Hematopoietic multipotent progenitor cell treated with erythropoietin and hydrocortisone succinate and interleukin-3 and kit ligand, for 15 days (in vitro differentiated cells): ENCODE measurements around the gene CHMP6.

Experiments used
- DNase-seq: peaks from one replicate; pipeline ENCODE4 v3.0.0-alpha.2; 2015; ENCODE audit warnings: low spot score

Gene CHMP6

GRCh38 chr17:80970762-80971703, 20.6 kb upstream of the CHMP6 start:
- DNase-seq: no peak

GRCh38 chr17:80971704-80972304, 19.8 kb upstream of the CHMP6 start:
- DNase-seq: no peak

- DNase-seq: no peak
These were observed 14.9 kb upstream of the CHMP6 start for GRCh38 chr17:80976701-80977100.

GRCh38 chr17:80977172-80977571, 14.5 kb upstream of the CHMP6 start:
- no peak for DNase-seq

- no peak for DNase-seq
These were observed 12.8 kb upstream of the CHMP6 start for GRCh38 chr17:80978499-80979497.

- DNase-seq: no peak
These were observed 11.9 kb upstream of the CHMP6 start for GRCh38 chr17:80979547-80980378.

- no peak for DNase-seq
These were observed 11.1 kb upstream of the CHMP6 start for GRCh38 chr17:80980397-80981061.

GRCh38 chr17:80981062-80981902, 10.4 kb upstream of the CHMP6 start:
- no peak for DNase-seq

- no peak for DNase-seq
These were observed 9.7 kb upstream of the CHMP6 start for GRCh38 chr17:80981929-80982425.

GRCh38 chr17:80982426-80982974, 9.1 kb upstream of the CHMP6 start:
- DNase-seq: no peak

GRCh38 chr17:80983545-80983944, 8.1 kb upstream of the CHMP6 start:
- no peak for DNase-seq

- DNase-seq: no peak
These were observed 6.9 kb upstream of the CHMP6 start for GRCh38 chr17:80984749-80985148.

- no peak for DNase-seq
These were observed 5.6 kb upstream of the CHMP6 start for GRCh38 chr17:80986046-80986445.

GRCh38 chr17:80986816-80987475, 4.7 kb upstream of the CHMP6 start:
- DNase-seq: no peak

- no peak for DNase-seq
These were observed 3.6 kb upstream of the CHMP6 start for GRCh38 chr17:80987941-80988461.

- DNase-seq: no peak
These were observed 2.1 kb upstream of the CHMP6 start for GRCh38 chr17:80989586-80989913.

- no peak for DNase-seq
These were observed 558 bp upstream of the CHMP6 start for GRCh38 chr17:80990921-80991644.
